GM12891 (cell line): ENCODE results near the gene MAP1B.
"Not testable (repeated sequence)": the region's sequence is repeated elsewhere in the genome, so short reads cannot be mapped to it uniquely, and the experiment has no call there.

Experiments
- POLR2A ChIP-seq: IDR thresholded peaks from 2 replicates; pipeline ENCODE4 v1.6.1; 2011; ENCODE audit warnings: low read depth, low read length, control low read depth
- POLR2AphosphoS5 ChIP-seq: IDR thresholded peaks from 2 replicates; pipeline ENCODE4 v1.6.1; 2011; ENCODE audit warnings: low read depth, low read length, control low read depth

DNA sequence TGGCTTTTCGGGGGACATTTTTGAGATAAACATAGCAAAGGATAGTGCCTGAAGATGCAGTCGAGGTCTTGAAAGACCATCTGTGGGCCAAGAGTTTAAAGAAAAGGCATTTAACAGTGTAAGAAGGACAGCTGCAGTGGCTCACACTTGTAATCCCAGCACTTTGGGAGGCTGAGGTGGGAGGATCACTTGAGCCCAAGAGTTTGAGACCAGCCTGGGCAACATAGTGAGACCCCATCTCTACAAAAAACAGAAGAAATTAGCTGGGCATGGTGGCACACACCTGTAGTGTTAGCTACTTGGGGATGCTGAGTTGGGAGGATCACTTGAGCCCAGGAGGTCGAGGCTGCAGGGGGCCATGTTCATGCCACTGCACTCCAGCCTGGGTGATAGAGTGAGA, 63.9 kb downstream of the MAP1B start:
- TF ChIP-seq POLR2A, POLR2AphosphoS5: not testable (repeated sequence)
